Measurements from ENCODE around the gene CAP1. TPM values are rescaled to one million over a fixed set of nuclear protein-coding genes. Genes with fewer than 3 reads are reported as not detected.

Gene CAP1
- total RNA-seq, 6 donors from 2014 or later = 113 to 502 (median 245) TPM

DNA sequence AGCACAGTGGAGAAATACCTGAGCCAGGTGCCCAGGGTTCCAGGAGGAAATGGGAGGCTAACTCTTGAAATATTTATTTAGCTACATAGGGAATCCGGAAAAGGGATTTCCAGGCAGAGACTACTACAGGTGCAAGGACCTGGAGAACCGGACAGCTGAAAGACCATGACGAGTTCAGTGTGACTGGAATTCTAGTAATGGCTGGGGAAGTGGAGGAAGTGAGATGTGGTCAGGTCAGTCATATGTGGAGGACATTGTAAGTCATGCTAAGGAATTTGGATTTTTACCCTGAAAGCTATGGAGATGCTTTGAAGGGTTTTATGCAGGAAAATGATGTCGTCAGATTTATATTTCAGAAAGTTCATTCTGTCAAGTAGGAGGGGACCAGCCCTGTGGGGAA is 1.8 kb downstream of the CAP1 start:
- H3K27ac ChIP-seq = peak overlapping the region in 3 of 4 donors; percentile 94 to 100 (median 97)
- no peaks in the 10 kb centered on the region for H3K9me3 ChIP-seq
- TF ChIP-seq POLR2A (IDR thresholded peaks at IDR 0.05) = no peak
- TF ChIP-seq EP300 (IDR thresholded peaks at IDR 0.05) = no peak
- H3K4me1 ChIP-seq = peaks cover 64 to 70% (median 68%) of the 10 kb centered on the region in 4 donors
- 39 to 59% methylated on average over 4 of the region's 4 CpGs for WGBS, 2 donors
- H3K4me3 ChIP-seq = peak overlapping the region; percentile 18 to 93 (median 83)
- DNase-seq = no peak
- ATAC-seq (ENCODE audit: low FRiP score in 2 of 2) = no peak
- H3K27me3 ChIP-seq = no peaks in the 10 kb centered on the region
- H3K36me3 ChIP-seq = peaks cover 0 to 17% (median 0%) of the 10 kb centered on the region in 4 donors

DNA sequence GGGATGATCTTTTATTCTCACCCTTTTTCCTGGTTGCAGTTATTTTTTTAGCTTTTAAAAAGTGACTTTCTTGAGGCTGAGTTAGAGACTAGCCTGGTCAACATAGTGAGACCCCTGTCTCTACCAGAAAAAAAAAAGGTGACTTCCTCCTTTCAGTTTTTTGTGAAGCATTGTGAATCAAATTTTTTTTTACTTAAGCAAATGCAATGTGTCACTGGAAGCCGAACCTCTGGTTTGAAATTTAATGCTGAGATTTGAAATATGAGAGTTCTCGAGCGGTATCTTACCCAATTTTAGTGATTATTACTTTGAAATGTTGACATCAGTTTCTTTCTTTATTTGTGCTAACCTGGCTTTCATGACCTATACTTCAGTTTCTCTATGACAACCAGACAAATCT is 3.6 kb downstream of the CAP1 start:
- peak overlapping the region in 2 of 4 donors; percentile 15 to 94 for H3K27ac ChIP-seq
- H3K36me3 ChIP-seq = peaks cover 0 to 28% (median 0%) of the 10 kb centered on the region in 4 donors
- ATAC-seq (ENCODE audit: low FRiP score in 2 of 2) (no peak), DNase-seq (no peak)
- no peaks in the 10 kb centered on the region for H3K9me3 ChIP-seq
- TF ChIP-seq POLR2AphosphoS5 (IDR thresholded peaks at IDR 0.05) = no peak
- no peak for TF ChIP-seq EP300 (IDR thresholded peaks at IDR 0.05)
- no peak for TF ChIP-seq CTCF (IDR thresholded peaks at IDR 0.05)
- no peak for TF ChIP-seq POLR2A (IDR thresholded peaks at IDR 0.05)
- WGBS, 2 donors = 51 to 54% methylated on average over 3 of the region's 3 CpGs
- peak overlapping the region in 1 of 4 donors; percentile 82 for H3K4me3 ChIP-seq
- H3K27me3 ChIP-seq = no peaks in the 10 kb centered on the region
- peaks cover 62 to 74% (median 69%) of the 10 kb centered on the region in 4 donors for H3K4me1 ChIP-seq

DNA sequence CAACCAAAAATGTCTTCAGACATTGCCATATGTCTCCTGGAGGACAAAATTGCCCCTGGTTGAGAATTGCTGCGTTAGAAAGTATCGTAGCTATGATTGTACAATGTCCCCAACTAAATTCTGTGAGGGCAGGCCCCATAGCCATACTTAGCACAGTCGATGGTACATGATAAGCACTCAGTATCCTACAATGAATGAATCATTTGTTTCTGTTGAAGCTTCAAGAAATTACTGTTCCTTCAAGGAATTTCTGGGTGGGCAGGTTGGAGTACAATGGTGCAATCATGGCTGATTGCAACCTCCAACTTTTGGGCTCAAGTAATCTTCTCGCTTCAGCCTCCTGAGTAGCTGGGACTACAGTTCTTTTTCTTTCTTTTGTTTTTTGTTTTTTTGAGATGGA is 4.7 kb downstream of the CAP1 start:
- Histone ChIP-seq H3K4me3 (no peak overlapping the region), H3K27ac (peak overlapping the region in 1 of 4 donors; percentile 74), H3K4me1 (peaks cover 69 to 80% (median 74%) of the 10 kb centered on the region in 4 donors), H3K36me3 (peaks cover 0 to 33% (median 0%) of the 10 kb centered on the region in 4 donors), H3K9me3 (no peaks in the 10 kb centered on the region), H3K27me3 (no peaks in the 10 kb centered on the region)
- ATAC-seq (ENCODE audit: low FRiP score in 2 of 2) (no peak), DNase-seq (no peak)
- no peak for TF ChIP-seq CTCF (IDR thresholded peaks at IDR 0.05)
- TF ChIP-seq POLR2AphosphoS5 (IDR thresholded peaks at IDR 0.05) = no peak
- TF ChIP-seq POLR2A (IDR thresholded peaks at IDR 0.05) = no peak
- no peak for TF ChIP-seq EP300 (IDR thresholded peaks at IDR 0.05)
- WGBS, 2 donors = 86% methylated on average over 4 of the region's 4 CpGs

- no peak overlapping the region for H3K4me3 ChIP-seq
- peak overlapping the region in 2 of 4 donors; percentile 23 to 74 for H3K27ac ChIP-seq
- H3K36me3 ChIP-seq = peaks cover 0 to 37% (median 0%) of the 10 kb centered on the region in 4 donors
- TF ChIP-seq EP300 (IDR thresholded peaks at IDR 0.05) (no peak), CTCF (IDR thresholded peaks at IDR 0.05) (no peak), POLR2A (IDR thresholded peaks at IDR 0.05) (no peak)
- 94% methylated on average over 3 of the region's 3 CpGs for WGBS, 2 donors
- H3K4me1 ChIP-seq = peaks cover 75 to 86% (median 76%) of the 10 kb centered on the region in 4 donors
- no peaks in the 10 kb centered on the region for H3K9me3 ChIP-seq
- no peak for DNase-seq
- ATAC-seq (ENCODE audit: low FRiP score in 2 of 2) = no peak
- no peaks in the 10 kb centered on the region for H3K27me3 ChIP-seq
Measured at GRCh38 chr1:40045766-40046165, 5.2 kb downstream of the CAP1 start.

DNA sequence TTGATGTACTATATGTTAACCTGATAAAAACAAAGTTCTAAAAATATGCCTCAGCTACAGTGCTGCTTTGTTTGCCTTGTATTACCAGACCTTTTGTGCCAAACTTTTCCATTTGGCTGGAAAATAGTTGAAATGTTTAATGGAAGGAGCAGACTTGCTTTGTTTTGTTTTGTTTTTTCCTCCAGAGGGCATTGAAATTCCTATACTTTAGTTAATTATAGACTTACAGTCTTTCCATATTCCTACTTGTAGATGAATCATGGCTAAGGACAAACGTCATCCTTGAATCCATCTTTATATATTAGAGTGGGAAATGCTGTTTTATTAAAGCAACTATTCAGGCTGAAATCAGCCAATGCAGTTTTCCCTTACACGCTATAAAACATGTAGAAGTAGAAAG is 6.7 kb downstream of the CAP1 start:
- WGBS, 2 donors = 59 to 68% methylated on average over 2 of the region's 2 CpGs
- no peak for ATAC-seq (ENCODE audit: low FRiP score in 2 of 2)
- H3K36me3 ChIP-seq = peaks cover 0 to 45% (median 0%) of the 10 kb centered on the region in 4 donors
- peaks cover 64 to 88% (median 78%) of the 10 kb centered on the region in 4 donors for H3K4me1 ChIP-seq
- no peaks in the 10 kb centered on the region for H3K9me3 ChIP-seq
- no peaks in the 10 kb centered on the region for H3K27me3 ChIP-seq
- no peak for DNase-seq
- H3K4me3 ChIP-seq = no peak overlapping the region
- no peak for TF ChIP-seq POLR2A (IDR thresholded peaks at IDR 0.05)
- TF ChIP-seq POLR2AphosphoS5 (IDR thresholded peaks at IDR 0.05) = no peak
- no peak for TF ChIP-seq CTCF (IDR thresholded peaks at IDR 0.05)
- TF ChIP-seq EP300 (IDR thresholded peaks at IDR 0.05) = no peak
- peak overlapping the region in 1 of 4 donors; percentile 74 for H3K27ac ChIP-seq

All from upper lobe of left lung (tissue), 6 donors.